HepG2 (cell line): ENCODE data around the gene SERTAD2. TPM values are rescaled to one million over a fixed set of nuclear protein-coding genes. Genes with fewer than 3 reads are reported as not detected.

Experiments used
- GATAD2A ChIP-seq: IDR thresholded peaks from 2 replicates; pipeline ENCODE4 v1.6.1; 2016
- ISL2 ChIP-seq: sonication (generic); formaldehyde crosslinking; IDR thresholded peaks from 2 replicates; pipeline ENCODE4 v1.5.0; 2020; ENCODE audit warnings: missing genetic modification reagents
- KAT8 ChIP-seq: IDR thresholded peaks from 2 replicates; pipeline ENCODE4 v1.6.1; 2016; ENCODE audit warnings: missing genetic modification reagents, missing compliant biosample characterization
- NFE2L2 ChIP-seq: fragments of 150-350 bp; IDR thresholded peaks from 2 replicates; pipeline ENCODE4 v1.6.1; 2014; ENCODE audit warnings: low read length
- PHF5A ChIP-seq: IDR thresholded peaks from one replicate; pipeline ENCODE4 v1.6.1; 2018; ENCODE audit warnings: low read depth, missing genetic modification reagents; ENCODE audit not compliant: unreplicated experiment
- POLR2A ChIP-seq, 2 experiments: IDR thresholded peaks; 2 replicates each; pipeline ENCODE4 v1.6.1; 2011; ENCODE audit warnings: low read depth in 2 of 2, low read length in 2 of 2, mild to moderate bottlenecking in 1 of 2, moderate library complexity in 1 of 2; ENCODE audit not compliant: insufficient read depth in 1 of 2
- SMAD1 ChIP-seq: sonication (generic); formaldehyde crosslinking; IDR thresholded peaks from 2 replicates; pipeline ENCODE4 v1.4.0; 2020; ENCODE audit warnings: missing genetic modification reagents, low read depth, mild to moderate bottlenecking, borderline replicate concordance
- SNAPC2 ChIP-seq: sonication (generic); formaldehyde crosslinking; IDR thresholded peaks from 2 replicates; pipeline ENCODE4 v1.8.1; 2022; ENCODE audit warnings: mild to moderate bottlenecking, missing genetic modification reagents
- TGIF2 ChIP-seq: IDR thresholded peaks from 2 replicates; pipeline ENCODE4 v1.6.1; 2016; ENCODE audit warnings: control low read depth, missing compliant biosample characterization
- UBTF ChIP-seq: sonication (generic); formaldehyde crosslinking; IDR thresholded peaks from 2 replicates; pipeline ENCODE4 v1.4.0; 2020; ENCODE audit warnings: mild to moderate bottlenecking, missing genetic modification reagents
- XBP1 ChIP-seq: sonication (generic); formaldehyde crosslinking; IDR thresholded peaks from 2 replicates; pipeline ENCODE4 v1.5.0; 2020; ENCODE audit warnings: missing genetic modification reagents
- ZBTB40 ChIP-seq, 2 experiments: fragments of 450-650 bp in 1 of 2; sonication (generic) in 1 of 2; formaldehyde crosslinking in 1 of 2; IDR thresholded peaks; 2 replicates each; pipeline versions ENCODE4 v1.6.1 to v1.8.0; 2016 to 2022; ENCODE audit warnings: antibody characterized with exemption in 1 of 2, mild to moderate bottlenecking in 1 of 2, missing genetic modification reagents in 1 of 2
- ZFP90 ChIP-seq: sonication (generic); formaldehyde crosslinking; IDR thresholded peaks from 2 replicates; pipeline ENCODE4 v1.8.0; 2022; ENCODE audit warnings: missing genetic modification reagents, mild to moderate bottlenecking, inconsistent platforms, borderline replicate concordance
- ZFY ChIP-seq: sonication (generic); formaldehyde crosslinking; IDR thresholded peaks from 2 replicates; pipeline ENCODE4 v1.4.0; 2020; ENCODE audit warnings: missing genetic modification reagents
- ZNF761 ChIP-seq: sonication (generic); formaldehyde crosslinking; conservative IDR thresholded peaks from 2 replicates; pipeline ENCODE4 v1.4.0; 2020; ENCODE audit warnings: mild to moderate bottlenecking, missing genetic modification reagents
- ZNF891 ChIP-seq: sonication (generic); formaldehyde crosslinking; IDR thresholded peaks from 2 replicates; pipeline ENCODE4 v1.5.0; 2020; ENCODE audit warnings: mild to moderate bottlenecking, missing genetic modification reagents
- polyA plus RNA-seq, 8 experiments: library from polyadenylated mRNA; depleted of rRNA in 3 of 8; stranded (reverse) in 7 of 8; unstranded in 1 of 8; fragments of >200 nt; fragmentation: Illumina TruSeq in 4 of 8; extraction: Trizol in 4 of 8; gene quantifications; 2 replicates each; pipeline versions ENCODE4 v1.2.1 to v1.2.3, GENCODE V29; 2011 to 2016; ENCODE audit warnings: low read depth in 4 of 8, missing spikeins in 1 of 8, mixed read lengths in 1 of 8; ENCODE audit not compliant: insufficient read depth in 1 of 8
- total RNA-seq, 5 experiments: library from RNA; depleted of rRNA; stranded (reverse); fragments of >200 nt; fragmentation: Illumina TruSeq; extraction: Trizol; gene quantifications; 2 replicates each; pipeline ENCODE4 v1.2.3, GENCODE V29; 2016; ENCODE audit warnings: low read depth in 1 of 5
- TF ChIP-seq, protein P1 (sequence below): IDR thresholded peaks from 2 replicates; pipeline ENCODE4 v1.6.1; 2016; ENCODE audit warnings: mild to moderate bottlenecking, missing biosample characterization, missing genetic modification reagents

The SERTAD2 gene
- total and polyA plus RNA-seq, 2 of the 13 experiments (the other 11 are each of a cell fraction or from before 2014, with no cell fraction given) = 6.7 to 22.6 TPM

GRCh38 chr2:64644458-64645382 lies 9.0 kb downstream of the SERTAD2 start (continued):
- TF ChIP-seq ZBTB40 (IDR thresholded peaks at IDR 0.05) = no peak
- TF ChIP-seq ZBTB40 (CRISPR knock-in tag; IDR thresholded peaks at IDR 0.05) = 0 out of 2 replicates have a peak, but pooled peaks have one; percentile 20
- no peak for TF ChIP-seq XBP1
- TF ChIP-seq SMAD1 (CRISPR knock-in tag) = 0 out of 2 replicates have a peak, but pooled peaks have one; percentile 39
- 0 out of 2 replicates have a peak, but pooled peaks have one; percentile 27 for TF ChIP-seq ISL2
- no peak for TF ChIP-seq PHF5A (CRISPR knock-in tag)
- TF ChIP-seq TGIF2 (CRISPR knock-in tag) = 0 out of 2 replicates have a peak, but pooled peaks have one; percentile 30
- TF ChIP-seq UBTF (CRISPR knock-in tag) = peak; percentile 59; the same call in 1 of the 2 replicates
- TF ChIP-seq NFE2L2 = peak; percentile 30; the same call in 1 of the 2 replicates
- no peak for TF ChIP-seq ZFP90 (CRISPR knock-in tag)
- TF ChIP-seq, protein P1, sequence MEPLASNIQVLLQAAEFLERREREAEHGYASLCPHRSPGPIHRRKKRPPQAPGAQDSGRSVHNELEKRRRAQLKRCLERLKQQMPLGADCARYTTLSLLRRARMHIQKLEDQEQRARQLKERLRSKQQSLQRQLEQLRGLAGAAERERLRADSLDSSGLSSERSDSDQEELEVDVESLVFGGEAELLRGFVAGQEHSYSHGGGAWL (CRISPR knock-in tag) = 0 out of 2 replicates have a peak, but pooled peaks have one; percentile 26
- TF ChIP-seq POLR2A (IDR thresholded peaks at IDR 0.05; ENCODE audit: insufficient read depth in 1 of 2, low read depth in 2 of 2, low read length in 2 of 2) = peak in 1 of 2 experiments; percentile 36; a peak in 1 of 4 replicates
- peak; percentile 62; the same call in 1 of the 2 replicates for TF ChIP-seq ZNF891 (CRISPR knock-in tag)
- TF ChIP-seq KAT8 (CRISPR knock-in tag) = peak; percentile 2; the same call in 1 of the 2 replicates
- peak; percentile 36 for TF ChIP-seq ZFY (CRISPR knock-in tag)
- TF ChIP-seq SNAPC2 = no peak
- peak; percentile 36; the same call in 1 of the 2 replicates for TF ChIP-seq ZNF761
- TF ChIP-seq GATAD2A (CRISPR knock-in tag) = peak; percentile 56; the same call in 1 of the 2 replicates
